ENCODE data around the gene SMO. TPM values are rescaled to one million over a fixed set of nuclear protein-coding genes. Genes with fewer than 3 reads are reported as not detected.

SMO gene
- total and polyA plus RNA-seq, 2 donors (not counting 3 experiments of a cell fraction or from before 2014, with no cell fraction given), result 13.2 to 16.5 TPM

Small RNA genes within 50 kb of the gene (small RNA-seq; reads per million reads assigned to genes)
- gene RNY1P11 (ENCODE audit: insufficient read depth, insufficient read length, low read depth, low replicate concordance), result not detected

Other genes starting within 250 kb of the SMO start
- 46.9 TPM in 2 replicates for gene TNPO3, start 133.5 kb upstream of the SMO start, total RNA-seq
- 23.3 and 29.0 TPM in 2 replicates for gene TNPO3, start 133.5 kb upstream of the SMO start, polyA plus RNA-seq
- 0.16 TPM in 1 of 2 replicates, not detected in the other for gene TSPAN33, start 43.9 kb upstream of the SMO start, total RNA-seq
- 0.21 and 0.32 TPM in 2 replicates for gene TSPAN33, start 43.9 kb upstream of the SMO start, polyA plus RNA-seq
- 11.0 and 13.5 TPM in 2 replicates for gene AHCYL2, start 36.4 kb downstream of the SMO start, total RNA-seq
- 10.0 and 10.8 TPM in 2 replicates for gene AHCYL2, start 36.4 kb downstream of the SMO start, polyA plus RNA-seq
- gene STRIP2, start 245.8 kb downstream of the SMO start, total RNA-seq, result 8.8 and 10.0 TPM in 2 replicates
- 2.4 and 3.4 TPM in 2 replicates for gene STRIP2, start 245.8 kb downstream of the SMO start, polyA plus RNA-seq

Measured in endothelial cell of umbilical vein (primary cell).